Glomerular endothelial cell (primary cell): Measurements from ENCODE around the gene TMED7. TPM values are rescaled to one million over a fixed set of nuclear protein-coding genes. Genes with fewer than 3 reads are reported as not detected.
"Not testable (repeated sequence)": the region's sequence is repeated elsewhere in the genome, so short reads cannot be mapped to it uniquely, and the experiment has no call there.

Source experiments
- DNase-seq: peaks from one replicate; pipeline ENCODE4 v3.0.0-alpha.2; 2011; ENCODE audit warnings: low read depth, low spot score; ENCODE audit errors: extremely low read depth
- total RNA-seq: library from RNA; depleted of rRNA; stranded (reverse); fragments of >200 nt; gene quantifications from 2 replicates; pipeline ENCODE4 v1.2.3, GENCODE V29; 2015

Gene TMED7
- total RNA-seq, result 73.2 and 110 TPM in 2 replicates

DNA sequence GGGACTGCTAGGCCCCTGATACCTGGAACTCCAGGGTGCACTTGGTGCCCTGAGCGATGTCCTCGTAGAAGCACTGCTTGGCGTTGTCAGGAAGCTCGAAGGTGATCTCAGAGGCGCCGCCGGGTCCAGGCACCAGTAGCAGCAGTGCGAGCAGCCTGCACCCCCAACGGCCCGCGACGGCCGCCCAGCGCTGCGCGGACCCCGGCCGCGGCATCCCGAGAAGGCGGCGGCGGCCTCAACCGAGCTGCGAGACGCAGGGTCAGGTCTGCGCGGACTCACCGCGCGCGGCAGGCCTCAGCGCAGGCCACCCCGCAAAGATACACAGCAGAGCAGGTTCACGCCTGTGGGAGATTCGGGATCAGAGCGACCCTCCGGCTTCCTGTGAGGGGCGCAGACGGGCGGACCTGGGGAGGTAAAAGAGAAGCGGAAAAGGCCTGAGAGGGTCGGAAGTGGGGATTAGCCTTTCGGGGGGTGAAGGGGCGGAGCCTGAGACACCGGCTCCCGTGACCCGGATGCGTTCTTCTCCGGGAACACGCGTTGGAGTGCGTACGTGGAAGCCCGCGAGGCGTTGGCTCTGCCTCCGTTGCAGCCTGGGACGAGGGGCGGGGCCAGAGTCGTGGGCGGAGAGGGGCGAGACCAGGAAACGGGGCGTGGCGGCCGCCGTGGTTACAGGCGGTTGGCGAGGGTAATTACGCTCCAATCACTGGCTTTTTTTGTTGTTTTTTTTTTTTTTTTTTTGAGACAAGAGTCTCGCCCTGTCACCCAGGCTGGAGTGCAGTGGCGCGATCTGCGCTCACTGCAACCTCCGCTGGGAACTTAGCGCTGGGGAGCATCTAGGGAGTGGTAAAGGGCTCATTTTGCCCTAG, at the start of gene TMED7:
Gene TMED7, minus strand, starts transcription at position 458 of the 866 bp plus-strand sequence. Its CDS starts 244 bp downstream, at position 214.
- DNase-seq, result peak; percentile 67

DNA sequence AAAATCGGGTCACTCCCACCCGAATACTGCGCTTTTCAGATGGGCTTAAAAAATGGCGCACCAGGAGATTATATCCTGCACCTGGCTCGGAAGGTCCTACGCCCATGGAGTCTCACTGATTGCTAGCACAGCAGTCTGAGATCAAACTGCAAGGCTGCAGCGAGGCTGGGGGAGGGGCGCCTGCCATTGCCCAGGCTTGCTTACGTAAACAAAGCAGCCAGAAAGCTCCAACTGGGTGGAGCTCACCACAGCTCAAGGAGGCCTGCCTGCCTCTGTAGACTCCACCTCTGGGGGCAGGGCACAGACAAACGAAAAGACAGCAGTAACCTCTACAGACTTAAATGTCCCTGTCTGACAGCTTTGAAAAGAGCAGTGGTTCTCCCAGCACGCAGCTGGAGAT, 48.9 kb upstream of the TMED7 start:
- not testable (repeated sequence) for DNase-seq

DNA sequence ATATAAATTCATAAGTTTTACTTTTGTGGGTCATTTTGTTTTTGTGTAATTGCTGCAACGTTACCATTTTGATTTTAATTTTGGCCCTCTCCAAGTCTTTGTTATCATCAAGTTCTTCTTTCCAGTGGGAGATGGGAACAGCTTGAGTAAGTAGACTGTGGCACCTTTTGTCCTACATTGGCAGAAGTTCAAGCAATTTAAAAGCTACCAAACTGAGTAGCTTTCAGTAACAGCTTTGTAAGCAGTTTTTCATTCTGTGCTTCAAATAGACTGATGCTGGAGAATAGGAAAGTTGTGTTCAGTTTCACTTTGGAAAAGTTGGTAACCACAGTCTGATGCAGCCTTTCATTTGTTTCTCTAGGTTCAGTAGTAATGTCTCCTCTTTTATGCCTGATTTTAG, 47.8 kb upstream of the TMED7 start:
- DNase-seq, result no peak

DNA sequence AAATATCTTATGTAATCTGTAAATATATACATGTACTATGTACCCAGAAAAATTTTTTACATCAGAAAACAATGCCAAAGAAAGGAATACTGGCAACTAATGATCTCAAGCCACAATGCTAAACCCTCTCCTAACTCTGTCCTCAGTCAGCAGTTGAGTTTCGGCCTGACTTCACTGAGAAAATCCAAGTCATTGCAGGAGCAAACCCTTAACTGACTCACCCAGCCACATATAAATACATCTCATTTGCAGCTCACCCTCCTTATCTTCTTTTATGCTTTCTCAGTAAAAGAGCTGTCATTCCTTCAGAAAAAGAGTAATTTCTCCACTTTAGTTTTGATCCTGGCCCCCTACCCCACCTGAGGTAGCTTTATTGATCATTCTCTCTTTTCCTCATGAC, 46.1 kb upstream of the TMED7 start:
- DNase-seq, result no peak

DNA sequence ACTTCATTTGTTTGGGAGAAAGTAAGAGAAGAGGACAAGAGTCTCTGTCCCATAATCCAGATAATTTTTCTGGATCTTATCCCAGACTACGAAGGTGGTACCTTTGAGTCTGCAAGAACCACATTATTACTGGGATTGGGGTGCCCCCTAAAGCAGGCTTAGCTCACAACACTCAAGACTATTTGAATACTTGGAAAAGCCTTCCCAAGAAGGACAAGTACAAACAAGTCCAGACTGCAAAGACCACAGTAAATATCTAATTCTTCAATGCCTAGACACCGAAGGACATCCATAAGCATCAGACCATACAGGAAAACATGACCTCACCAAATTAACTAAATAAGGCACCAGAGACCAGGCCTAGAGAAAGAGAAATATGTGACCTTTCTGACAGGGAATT, 40.2 kb upstream of the TMED7 start:
- no peak for DNase-seq

DNA sequence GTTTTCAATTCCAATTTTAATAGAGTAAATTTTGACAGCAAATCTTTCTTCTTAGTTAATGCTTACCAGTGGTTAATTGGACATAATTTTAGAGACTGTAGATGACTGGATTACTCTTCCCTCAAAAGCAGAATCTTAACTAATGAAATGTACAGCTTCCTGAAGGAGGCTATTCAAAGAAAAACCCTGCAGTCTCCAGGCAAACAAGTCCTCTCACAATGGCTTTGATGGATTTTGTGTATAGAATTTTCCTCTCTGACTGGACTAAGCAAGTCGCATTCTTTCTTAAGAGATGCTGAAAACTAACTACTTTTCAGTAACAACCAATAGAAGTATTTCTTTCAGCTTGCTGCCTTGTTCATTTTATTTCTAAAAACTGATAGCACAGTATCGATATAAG, 35.7 kb upstream of the TMED7 start:
- no peak for DNase-seq

DNA sequence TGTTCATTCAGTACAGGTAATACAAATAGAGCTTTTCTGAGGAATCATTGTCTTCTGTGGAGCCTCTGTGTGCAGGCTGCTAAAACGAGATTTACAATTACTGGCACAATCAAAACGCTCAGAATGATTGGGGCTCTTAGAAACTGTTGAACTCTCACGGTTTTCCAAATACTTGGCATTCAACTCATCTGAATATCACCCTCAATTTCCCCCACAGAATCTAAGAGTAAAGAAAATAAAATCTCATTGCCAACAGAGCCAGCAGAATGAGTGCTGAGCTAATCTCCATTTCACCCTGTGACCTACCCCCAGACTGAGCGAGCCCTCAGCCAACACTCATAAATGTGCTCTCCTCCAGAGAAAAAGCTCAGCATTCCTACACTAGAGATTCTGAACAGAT, 35.3 kb upstream of the TMED7 start:
- DNase-seq, result no peak

DNA sequence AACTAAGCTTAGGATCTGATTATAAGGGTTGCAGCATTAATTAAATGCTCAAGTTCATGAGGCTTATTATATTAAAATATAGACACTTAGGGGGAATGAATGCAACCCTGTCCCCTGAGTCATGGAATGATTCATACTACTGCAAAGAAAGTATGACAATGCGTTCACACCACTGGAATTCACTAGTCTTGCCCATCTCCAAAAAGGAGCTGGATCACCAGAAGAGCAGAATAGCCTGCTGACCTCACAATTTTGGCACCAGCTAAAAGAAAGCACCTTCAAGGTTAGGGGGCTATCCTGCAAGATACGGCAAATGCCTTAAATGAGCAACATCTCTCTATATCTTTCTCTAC, 32.0 kb upstream of the TMED7 start:
- DNase-seq, result no peak

DNA sequence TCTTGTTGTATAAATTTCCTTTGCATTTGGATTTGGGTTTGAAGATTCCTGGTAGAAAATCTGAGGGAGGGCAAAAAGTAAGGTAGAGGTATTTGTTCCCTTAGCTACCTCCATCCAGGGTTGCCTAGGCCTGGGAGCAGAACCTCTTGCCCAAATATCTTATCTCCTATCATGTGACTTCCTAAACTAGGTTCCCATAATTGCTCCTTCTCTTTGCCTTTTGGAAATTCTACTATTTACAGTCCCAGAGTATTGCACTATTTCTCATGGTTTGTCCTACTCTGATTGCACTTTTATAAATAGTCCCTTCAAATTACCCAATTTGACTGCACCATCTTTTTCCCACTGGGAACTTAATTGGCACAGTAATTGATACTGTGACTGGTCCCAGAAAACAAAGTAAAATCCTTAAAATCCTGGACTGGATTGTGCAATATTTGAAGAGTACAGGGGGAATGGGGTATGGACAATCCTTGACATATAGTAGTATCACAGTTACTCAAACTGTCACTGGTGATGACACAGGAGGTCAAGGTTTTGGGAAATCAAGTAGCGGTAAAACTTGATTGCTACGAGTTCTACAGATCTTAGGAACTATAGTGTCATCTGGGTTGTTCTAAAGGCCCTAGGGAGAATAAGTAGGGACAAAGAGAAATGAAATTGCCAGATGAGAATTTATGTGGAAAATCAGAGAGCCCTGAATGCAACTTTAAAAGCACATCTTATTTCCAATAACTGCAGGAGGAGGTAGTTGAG, 31.5 kb upstream of the TMED7 start:
- no peak for DNase-seq

DNA sequence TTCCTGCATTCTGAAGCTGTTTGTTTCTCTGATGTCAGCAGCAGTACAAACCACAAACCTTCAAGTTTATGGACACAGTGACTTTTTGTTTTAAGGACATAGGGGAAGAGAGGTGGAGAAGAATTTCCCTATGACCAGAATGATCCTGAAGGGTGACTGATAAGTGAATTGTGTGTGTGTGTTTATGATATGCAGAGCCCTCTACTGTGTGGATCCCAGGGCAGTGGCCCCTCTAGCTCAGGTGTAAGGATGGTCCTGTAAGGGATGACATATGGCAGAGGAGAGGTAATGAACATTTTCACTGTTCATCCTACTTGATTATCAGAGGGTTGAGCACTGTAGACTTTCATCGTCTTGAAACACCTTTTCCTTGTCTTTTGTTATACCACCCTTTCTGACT, 30.6 kb upstream of the TMED7 start:
- no peak for DNase-seq

DNA sequence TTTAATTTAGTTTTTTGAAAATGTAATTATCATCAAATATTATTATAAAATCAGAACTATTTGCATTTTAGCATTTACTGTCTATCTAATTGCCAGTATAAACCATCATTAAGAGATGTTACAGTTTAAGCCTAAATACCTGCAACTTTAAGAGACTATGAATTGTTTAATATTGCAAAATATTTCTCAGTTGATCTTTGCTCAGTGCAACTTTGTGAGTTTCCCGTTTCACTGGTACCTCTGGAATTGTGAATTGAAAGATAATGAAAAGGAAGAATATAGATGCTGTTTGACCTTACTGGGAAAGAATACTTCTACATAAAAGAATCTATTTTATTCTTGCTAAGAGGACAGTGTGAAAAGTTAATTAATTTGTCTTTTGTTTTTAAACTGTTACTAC, 30.2 kb upstream of the TMED7 start:
- DNase-seq, result no peak

DNA sequence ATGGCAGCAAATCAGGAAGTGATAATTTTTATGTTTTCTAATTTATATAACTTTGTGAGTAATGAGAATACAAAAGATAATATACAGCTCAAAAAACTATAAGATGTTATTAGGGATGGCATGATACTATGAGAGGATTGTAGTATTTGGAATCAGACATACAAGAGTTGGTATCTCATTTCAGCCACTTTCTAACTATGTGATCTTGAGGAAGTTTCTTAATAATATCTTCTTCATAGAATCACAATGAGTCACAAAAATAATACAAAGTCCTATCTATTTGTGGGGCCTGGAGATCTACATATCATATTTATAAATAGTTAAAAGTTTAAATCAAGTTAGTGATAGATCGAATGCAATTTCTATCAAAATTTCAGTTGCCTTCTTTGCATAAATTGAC, 23.7 kb upstream of the TMED7 start:
- no peak for DNase-seq

DNA sequence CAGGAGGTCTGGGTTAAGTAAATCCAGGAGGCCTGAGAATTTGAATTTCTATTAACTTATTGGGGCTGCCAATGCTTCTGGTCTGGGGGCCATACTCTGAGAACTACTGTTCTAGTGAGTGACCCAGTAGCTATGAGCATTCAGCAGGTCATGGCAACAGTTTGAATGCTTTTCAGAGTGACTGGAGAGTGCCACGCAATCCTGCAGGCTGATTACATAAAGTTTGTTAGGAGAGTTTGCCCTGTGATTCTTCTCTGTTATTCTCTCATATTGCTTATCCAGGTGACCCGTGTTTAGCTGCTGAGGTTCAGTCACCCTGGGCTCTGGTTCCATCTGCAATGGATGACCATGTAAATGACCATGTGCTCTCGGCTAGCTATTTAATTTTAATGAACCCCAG, 22.2 kb upstream of the TMED7 start:
- no peak for DNase-seq

DNA sequence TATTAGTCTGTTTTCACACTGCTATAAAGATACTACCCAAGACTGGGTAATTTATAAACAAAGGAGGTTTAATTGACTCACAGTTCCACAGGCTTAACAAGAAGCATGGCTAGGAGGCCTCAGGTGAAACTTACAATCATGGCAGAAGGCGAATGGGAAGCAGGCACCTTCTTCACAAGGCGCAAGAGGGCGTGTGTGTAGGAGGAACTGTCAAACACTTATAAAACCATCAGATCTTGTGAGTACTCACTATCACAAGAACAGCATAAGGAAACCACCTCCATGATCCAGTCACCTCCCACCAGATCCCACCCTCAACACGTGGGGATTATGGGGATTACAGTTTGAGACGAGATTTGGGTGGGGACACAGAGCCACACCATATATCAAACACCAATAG, 19.6 kb upstream of the TMED7 start:
- DNase-seq, result not testable (repeated sequence)

DNA sequence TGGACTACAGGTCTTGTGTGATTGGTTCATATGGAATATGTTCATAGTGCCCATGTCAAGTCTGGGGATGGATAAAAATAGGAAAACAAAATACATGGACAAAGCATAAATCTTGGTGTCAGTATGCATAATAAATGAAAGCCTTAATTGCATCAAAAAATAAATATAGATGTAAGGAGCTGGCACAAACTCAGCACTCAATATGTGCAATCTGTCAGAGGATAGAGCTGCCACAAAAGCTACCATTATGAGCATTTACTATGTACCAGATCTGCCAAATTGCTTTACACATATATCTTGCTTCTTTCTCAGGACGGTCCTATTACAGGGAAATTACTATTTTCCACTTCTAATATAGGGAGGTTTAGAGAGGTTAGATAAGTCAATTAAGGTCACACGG, 18.2 kb upstream of the TMED7 start:
- DNase-seq, result no peak

DNA sequence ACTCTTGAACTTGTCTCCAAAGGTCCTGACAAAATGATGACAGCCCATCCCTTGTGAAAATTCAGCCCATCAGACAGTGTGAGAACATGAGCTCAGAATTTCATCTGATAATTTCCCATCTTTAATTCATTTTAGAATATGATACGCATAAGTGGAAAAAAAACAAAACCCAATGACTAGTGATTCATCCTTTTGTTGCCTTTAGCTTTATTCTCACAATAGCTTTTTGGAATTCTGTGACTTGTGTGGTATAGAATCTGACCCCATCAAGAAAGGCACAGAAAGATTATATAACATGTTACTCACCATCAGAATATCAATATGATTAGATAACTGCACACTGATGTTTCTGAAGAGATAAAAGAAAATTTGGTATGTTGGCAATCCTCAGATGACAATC, 16.1 kb upstream of the TMED7 start:
- no peak for DNase-seq

DNA sequence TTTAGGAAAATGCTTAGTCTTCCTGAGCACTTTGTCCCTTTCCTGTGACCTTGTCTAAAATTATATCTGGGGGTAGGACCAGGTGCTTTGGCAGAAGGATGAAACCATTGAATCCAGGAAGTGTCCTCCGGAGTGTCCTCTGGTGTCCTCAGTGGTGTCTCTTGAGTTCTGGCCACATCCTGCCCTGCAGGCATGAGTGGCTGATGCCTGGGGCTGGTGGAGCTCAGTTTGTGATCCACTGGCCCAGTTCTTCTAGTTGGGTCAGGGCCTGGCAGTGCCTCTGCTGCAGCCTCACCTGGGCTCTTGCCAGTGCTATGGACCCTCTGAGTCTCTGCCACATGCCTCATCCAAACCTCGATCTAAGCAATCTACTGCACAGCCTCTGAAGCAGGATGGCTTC, 14.4 kb upstream of the TMED7 start:
- DNase-seq, result no peak

DNA sequence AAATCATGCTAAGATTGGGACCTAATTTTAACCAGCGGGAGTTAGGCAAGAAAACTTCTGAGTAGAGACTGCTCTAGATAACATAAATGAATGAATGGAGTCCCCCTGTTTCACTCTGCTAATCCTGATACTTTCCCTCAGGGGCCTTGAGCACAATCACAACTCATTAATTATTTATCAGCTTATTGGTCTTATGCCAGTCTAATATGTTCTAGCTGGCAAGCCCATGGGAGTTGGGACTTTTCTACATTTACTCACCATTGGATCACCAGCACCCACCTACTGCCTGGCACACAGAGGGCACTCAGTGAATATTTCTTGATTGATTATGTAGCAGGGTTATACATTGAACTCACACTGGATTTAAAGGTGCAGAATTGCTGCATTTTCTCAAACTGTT, 13.5 kb upstream of the TMED7 start:
- no peak for DNase-seq

DNA sequence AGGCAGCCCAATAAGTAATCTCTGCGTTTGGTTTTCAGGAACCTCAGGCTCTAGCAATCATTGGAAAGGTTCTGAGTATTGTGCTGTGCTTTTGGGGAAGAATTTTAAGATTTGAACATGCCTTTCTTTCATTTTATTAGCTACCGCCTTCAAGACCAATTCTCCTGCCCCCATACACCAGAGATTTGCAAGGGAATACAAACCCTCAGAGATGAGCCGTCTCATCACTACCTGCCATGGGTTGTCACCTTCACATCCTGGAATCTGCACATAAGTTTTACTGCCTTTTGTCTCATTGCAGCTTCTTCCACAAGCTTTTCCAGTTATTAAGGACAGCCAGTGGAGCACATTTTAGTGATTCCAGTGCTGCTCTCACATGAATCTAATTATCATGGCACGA, 11.7 kb upstream of the TMED7 start:
- no peak for DNase-seq

DNA sequence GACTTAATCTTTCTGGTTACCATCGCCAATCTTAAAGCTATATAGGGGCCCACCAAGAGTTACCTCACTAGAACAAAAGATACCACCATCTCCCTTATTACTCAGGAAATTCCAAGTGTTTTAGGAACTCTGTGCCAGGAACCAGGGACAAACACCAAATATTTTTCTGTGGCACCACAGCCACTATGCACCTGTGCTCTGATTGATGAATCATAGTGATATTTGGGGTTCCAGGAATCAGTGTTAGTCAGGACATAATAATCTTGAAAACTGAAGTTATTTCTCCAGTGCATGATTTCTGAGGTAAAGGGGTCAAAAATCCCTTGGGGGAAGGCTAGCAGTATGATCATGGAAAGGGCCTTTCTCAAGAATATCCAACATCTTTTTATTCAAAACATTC, 10.2 kb upstream of the TMED7 start:
- no peak for DNase-seq

DNA sequence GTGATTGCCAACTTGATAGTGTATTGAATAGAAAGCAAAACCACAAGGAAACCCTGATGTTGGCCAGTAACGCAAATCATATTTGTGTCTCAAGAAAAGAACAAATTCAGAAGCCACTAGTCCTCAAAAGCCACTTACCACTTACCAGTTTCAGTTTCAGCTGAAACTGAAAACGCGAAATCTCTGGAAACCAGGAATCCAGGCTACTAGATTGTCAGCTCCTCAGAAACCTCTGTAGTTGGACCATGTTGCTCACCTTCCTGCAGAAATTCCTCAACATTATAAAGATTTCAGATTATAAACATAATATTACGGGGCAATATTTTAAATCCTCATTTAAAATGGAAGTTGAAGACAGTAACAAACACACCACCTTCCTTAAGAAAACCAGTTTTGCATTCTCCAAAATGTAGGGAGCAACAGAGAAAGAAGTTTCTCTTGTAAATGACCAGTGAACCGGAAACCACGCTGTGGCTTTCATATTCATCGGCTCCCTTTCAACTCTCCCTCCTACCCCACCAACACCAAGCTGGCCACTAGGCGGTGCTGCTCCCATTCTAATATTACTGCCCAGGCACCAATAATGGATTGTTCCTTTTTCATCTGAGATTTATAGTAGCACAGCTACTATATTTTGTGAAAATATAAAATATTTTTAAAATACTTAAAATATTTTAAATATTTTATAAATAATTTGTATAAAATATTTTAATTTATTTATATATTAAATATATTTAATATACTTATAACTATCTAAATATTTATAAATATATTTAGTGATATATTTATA, 8.7 kb upstream of the TMED7 start:
- DNase-seq, result peak; percentile 44
